MM.1S (cell line): Measurements from ENCODE around the gene UTS2.

Experiments
- EZH2 ChIP-seq: fragments of 300-600 bp; sonication (generic); optimal IDR thresholded peaks from 2 replicates; pipeline ENCODE3; 2017; ENCODE audit warnings: low read depth, mild to moderate bottlenecking, antibody characterized with exemption, low read length, mixed read lengths
- TF ChIP-seq, protein P1 (sequence below): fragments of 300-600 bp; sonication (generic); IDR thresholded peaks from 2 replicates; pipeline ENCODE4 v1.5.1; 2016; ENCODE audit warnings: antibody characterized with exemption, low read length, mixed read lengths

DNA sequence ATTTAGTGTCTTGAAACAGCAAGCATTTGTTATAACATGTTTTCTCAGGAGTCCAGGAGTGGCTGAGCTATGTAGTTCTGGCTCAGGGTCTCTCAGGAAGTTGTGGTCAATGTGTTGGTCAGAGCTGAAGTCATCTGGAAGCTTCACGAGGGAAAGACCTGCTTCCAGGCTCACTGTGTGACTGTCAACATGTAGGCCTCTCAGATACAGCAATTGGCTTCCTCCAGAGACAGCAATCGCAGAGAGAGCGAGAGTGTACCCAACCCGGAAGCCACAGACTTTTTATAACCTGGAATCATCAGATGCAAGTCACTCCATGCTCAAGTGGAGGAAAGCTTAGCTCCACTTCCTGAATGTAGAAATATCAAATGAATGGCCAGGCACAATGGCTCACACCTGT, 46.9 kb upstream of the UTS2 start:
- TF ChIP-seq, protein P1, sequence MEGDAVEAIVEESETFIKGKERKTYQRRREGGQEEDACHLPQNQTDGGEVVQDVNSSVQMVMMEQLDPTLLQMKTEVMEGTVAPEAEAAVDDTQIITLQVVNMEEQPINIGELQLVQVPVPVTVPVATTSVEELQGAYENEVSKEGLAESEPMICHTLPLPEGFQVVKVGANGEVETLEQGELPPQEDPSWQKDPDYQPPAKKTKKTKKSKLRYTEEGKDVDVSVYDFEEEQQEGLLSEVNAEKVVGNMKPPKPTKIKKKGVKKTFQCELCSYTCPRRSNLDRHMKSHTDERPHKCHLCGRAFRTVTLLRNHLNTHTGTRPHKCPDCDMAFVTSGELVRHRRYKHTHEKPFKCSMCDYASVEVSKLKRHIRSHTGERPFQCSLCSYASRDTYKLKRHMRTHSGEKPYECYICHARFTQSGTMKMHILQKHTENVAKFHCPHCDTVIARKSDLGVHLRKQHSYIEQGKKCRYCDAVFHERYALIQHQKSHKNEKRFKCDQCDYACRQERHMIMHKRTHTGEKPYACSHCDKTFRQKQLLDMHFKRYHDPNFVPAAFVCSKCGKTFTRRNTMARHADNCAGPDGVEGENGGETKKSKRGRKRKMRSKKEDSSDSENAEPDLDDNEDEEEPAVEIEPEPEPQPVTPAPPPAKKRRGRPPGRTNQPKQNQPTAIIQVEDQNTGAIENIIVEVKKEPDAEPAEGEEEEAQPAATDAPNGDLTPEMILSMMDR: no peak
- TF ChIP-seq EZH2: no peak
